ENCODE results near the gene ADSS1. TPM values are rescaled to one million over a fixed set of nuclear protein-coding genes. Genes with fewer than 3 reads are reported as not detected.

The ADSS1 gene
- polyA plus RNA-seq, 4 donors: 3.6 to 12.7 (median 6.3) TPM

GRCh38 chr14:104715416-104715815 lies 8.6 kb upstream of the ADSS1 start:
- no peaks in the 10 kb centered on the region for H3K4me1 ChIP-seq (ENCODE audit: control insufficient read depth in 3 of 3, insufficient read depth in 2 of 3, low read depth in 1 of 3, low read length in 2 of 3)
- no peaks in the 10 kb centered on the region for H3K27me3 ChIP-seq (ENCODE audit: control insufficient read depth in 3 of 3, insufficient read depth in 3 of 3, low read length in 3 of 3)
- H3K27ac ChIP-seq (ENCODE audit: low read depth in 1 of 3, low read length in 2 of 3): no peak overlapping the region
- DNase-seq (no peak), FAIRE-seq (no peak)
- H3K36me3 ChIP-seq (ENCODE audit: control insufficient read depth in 3 of 3, insufficient read depth in 2 of 3, low read depth in 1 of 3, low read length in 3 of 3): peaks cover 12 to 88% (median 20%) of the 10 kb centered on the region in 3 donors
- no peaks in the 10 kb centered on the region for H3K9me3 ChIP-seq (ENCODE audit: control insufficient read depth in 2 of 2, insufficient read depth in 1 of 2, low read depth in 1 of 2, low read length in 1 of 2)
- 85 to 90% (median 87%) methylated on average over 18 of the region's 18 CpGs for WGBS, 3 donors
- no peak overlapping the region for H3K4me3 ChIP-seq (ENCODE audit: low read depth in 1 of 3, low read length in 3 of 3)

GRCh38 chr14:104715871-104716270 lies 8.2 kb upstream of the ADSS1 start:
- whole genome bisulfite sequencing, 3 donors: 91 to 94% (median 92%) methylated on average over 11 to 12 of the region's 12 CpGs
- FAIRE-seq (no peak), DNase-seq (no peak)
- Histone ChIP-seq H3K27ac (ENCODE audit: low read depth in 1 of 3, low read length in 2 of 3) (no peak overlapping the region), H3K4me1 (ENCODE audit: control insufficient read depth in 3 of 3, insufficient read depth in 2 of 3, low read depth in 1 of 3, low read length in 2 of 3) (no peaks in the 10 kb centered on the region), H3K4me3 (ENCODE audit: low read depth in 1 of 3, low read length in 3 of 3) (no peak overlapping the region), H3K9me3 (ENCODE audit: control insufficient read depth in 2 of 2, insufficient read depth in 1 of 2, low read depth in 1 of 2, low read length in 1 of 2) (no peaks in the 10 kb centered on the region), H3K27me3 (ENCODE audit: control insufficient read depth in 3 of 3, insufficient read depth in 3 of 3, low read length in 3 of 3) (no peaks in the 10 kb centered on the region), H3K36me3 (ENCODE audit: control insufficient read depth in 3 of 3, insufficient read depth in 2 of 3, low read depth in 1 of 3, low read length in 3 of 3) (peaks cover 12 to 85% (median 20%) of the 10 kb centered on the region in 3 donors)

- Histone ChIP-seq H3K4me1 (ENCODE audit: control insufficient read depth in 3 of 3, insufficient read depth in 2 of 3, low read depth in 1 of 3, low read length in 2 of 3) (no peaks in the 10 kb centered on the region), H3K4me3 (ENCODE audit: low read depth in 1 of 3, low read length in 3 of 3) (no peak overlapping the region), H3K9me3 (ENCODE audit: control insufficient read depth in 2 of 2, insufficient read depth in 1 of 2, low read depth in 1 of 2, low read length in 1 of 2) (no peaks in the 10 kb centered on the region), H3K36me3 (ENCODE audit: control insufficient read depth in 3 of 3, insufficient read depth in 2 of 3, low read depth in 1 of 3, low read length in 3 of 3) (peaks cover 14 to 84% (median 14%) of the 10 kb centered on the region in 3 donors), H3K27ac (ENCODE audit: low read depth in 1 of 3, low read length in 2 of 3) (no peak overlapping the region), H3K27me3 (ENCODE audit: control insufficient read depth in 3 of 3, insufficient read depth in 3 of 3, low read length in 3 of 3) (no peaks in the 10 kb centered on the region)
- 89 to 91% (median 90%) methylated on average over 22 of the region's 22 CpGs for WGBS, 3 donors
- DNase-seq: no peak
- no peak for FAIRE-seq
Measured at GRCh38 chr14:104717137-104717536, 6.9 kb upstream of the ADSS1 start.

DNA sequence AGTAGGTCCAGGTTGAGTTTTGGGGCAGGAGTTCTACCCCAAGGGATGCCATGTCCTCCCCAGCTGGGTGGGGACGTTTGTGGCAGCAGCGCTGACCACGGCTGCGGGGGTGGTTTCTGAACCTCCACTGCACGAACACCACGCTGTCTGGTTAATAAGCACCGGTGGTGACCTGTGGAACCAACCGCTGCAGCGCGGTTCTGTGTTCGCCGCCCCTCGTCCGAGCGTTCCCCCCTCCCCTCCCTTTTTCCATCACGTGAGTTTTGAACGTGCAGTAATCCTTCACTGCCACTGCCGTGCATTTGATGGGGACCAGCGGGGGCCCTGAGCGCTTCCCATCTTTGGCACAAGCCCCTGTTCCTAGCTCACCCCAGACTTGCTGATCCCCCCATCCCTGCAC lies 6.4 kb upstream of the ADSS1 start:
- FAIRE-seq: no peak

GRCh38 chr14:104718147-104718546 lies 5.9 kb upstream of the ADSS1 start:
- WGBS, 3 donors: 84 to 91% (median 86%) methylated on average over 10 of the region's 10 CpGs
- peaks cover 13 to 83% (median 13%) of the 10 kb centered on the region in 3 donors for H3K36me3 ChIP-seq (ENCODE audit: control insufficient read depth in 3 of 3, insufficient read depth in 2 of 3, low read depth in 1 of 3, low read length in 3 of 3)

More for the DNA sequence above, 6.4 kb upstream of the ADSS1 start:
- Histone ChIP-seq H3K4me1 (ENCODE audit: control insufficient read depth in 3 of 3, insufficient read depth in 2 of 3, low read depth in 1 of 3, low read length in 2 of 3) (no peaks in the 10 kb centered on the region), H3K9me3 (ENCODE audit: control insufficient read depth in 2 of 2, insufficient read depth in 1 of 2, low read depth in 1 of 2, low read length in 1 of 2) (no peaks in the 10 kb centered on the region), H3K27ac (ENCODE audit: low read depth in 1 of 3, low read length in 2 of 3) (no peak overlapping the region), H3K36me3 (ENCODE audit: control insufficient read depth in 3 of 3, insufficient read depth in 2 of 3, low read depth in 1 of 3, low read length in 3 of 3) (peaks cover 13 to 84% (median 14%) of the 10 kb centered on the region in 3 donors), H3K27me3 (ENCODE audit: control insufficient read depth in 3 of 3, insufficient read depth in 3 of 3, low read length in 3 of 3) (no peaks in the 10 kb centered on the region), H3K4me3 (ENCODE audit: low read depth in 1 of 3, low read length in 3 of 3) (no peak overlapping the region)
- 71 to 80% (median 76%) methylated on average over 19 to 20 of the region's 20 CpGs for WGBS, 3 donors
- no peak for DNase-seq

GRCh38 chr14:104718871-104719270 lies 5.2 kb upstream of the ADSS1 start:
- H3K36me3 ChIP-seq (ENCODE audit: control insufficient read depth in 3 of 3, insufficient read depth in 2 of 3, low read depth in 1 of 3, low read length in 3 of 3): peaks cover 10 to 78% (median 13%) of the 10 kb centered on the region in 3 donors
- H3K4me3 ChIP-seq (ENCODE audit: low read depth in 1 of 3, low read length in 3 of 3): no peak overlapping the region
- FAIRE-seq: no peak
- no peaks in the 10 kb centered on the region for H3K27me3 ChIP-seq (ENCODE audit: control insufficient read depth in 3 of 3, insufficient read depth in 3 of 3, low read length in 3 of 3)
- H3K9me3 ChIP-seq (ENCODE audit: control insufficient read depth in 2 of 2, insufficient read depth in 1 of 2, low read depth in 1 of 2, low read length in 1 of 2): no peaks in the 10 kb centered on the region
- no peak overlapping the region for H3K27ac ChIP-seq (ENCODE audit: low read depth in 1 of 3, low read length in 2 of 3)
- no peaks in the 10 kb centered on the region for H3K4me1 ChIP-seq (ENCODE audit: control insufficient read depth in 3 of 3, insufficient read depth in 2 of 3, low read depth in 1 of 3, low read length in 2 of 3)
- no peak for DNase-seq
- 90 to 93% (median 91%) methylated on average over 11 of the region's 11 CpGs for WGBS, 3 donors

More at GRCh38 chr14:104718147-104718546, 5.9 kb upstream of the ADSS1 start:
- Histone ChIP-seq H3K27ac (ENCODE audit: low read depth in 1 of 3, low read length in 2 of 3) (no peak overlapping the region), H3K4me3 (ENCODE audit: low read depth in 1 of 3, low read length in 3 of 3) (no peak overlapping the region), H3K9me3 (ENCODE audit: control insufficient read depth in 2 of 2, insufficient read depth in 1 of 2, low read depth in 1 of 2, low read length in 1 of 2) (no peaks in the 10 kb centered on the region), H3K27me3 (ENCODE audit: control insufficient read depth in 3 of 3, insufficient read depth in 3 of 3, low read length in 3 of 3) (no peaks in the 10 kb centered on the region), H3K4me1 (ENCODE audit: control insufficient read depth in 3 of 3, insufficient read depth in 2 of 3, low read depth in 1 of 3, low read length in 2 of 3) (no peaks in the 10 kb centered on the region)
- FAIRE-seq (no peak), DNase-seq (no peak)

DNA sequence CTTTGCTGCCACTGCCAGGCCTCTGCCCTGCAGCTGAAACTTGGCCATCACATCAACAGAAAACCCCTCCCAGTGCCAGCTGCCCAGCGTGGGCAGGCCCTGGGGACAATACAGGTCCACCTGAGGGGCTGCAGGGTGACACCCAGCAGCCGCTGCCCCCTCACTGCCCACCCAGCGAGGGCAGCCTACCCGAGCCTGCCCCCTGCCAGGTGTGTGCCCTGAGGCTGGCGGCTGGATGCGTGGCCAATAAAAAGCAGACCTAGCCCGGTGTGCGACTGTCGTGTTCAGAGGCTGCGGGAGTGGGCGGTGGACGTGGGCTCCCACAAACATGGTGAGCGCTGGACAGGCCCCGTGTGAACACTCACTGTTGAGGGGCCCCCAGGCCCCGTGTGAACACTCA lies 4.7 kb upstream of the ADSS1 start:
- DNase-seq: no peak
- no peak for FAIRE-seq
- H3K27me3 ChIP-seq (ENCODE audit: control insufficient read depth in 3 of 3, insufficient read depth in 3 of 3, low read length in 3 of 3): no peaks in the 10 kb centered on the region
- no peak overlapping the region for H3K4me3 ChIP-seq (ENCODE audit: low read depth in 1 of 3, low read length in 3 of 3)
- H3K36me3 ChIP-seq (ENCODE audit: control insufficient read depth in 3 of 3, insufficient read depth in 2 of 3, low read depth in 1 of 3, low read length in 3 of 3): peaks cover 10 to 74% (median 12%) of the 10 kb centered on the region in 3 donors
- H3K9me3 ChIP-seq (ENCODE audit: control insufficient read depth in 2 of 2, insufficient read depth in 1 of 2, low read depth in 1 of 2, low read length in 1 of 2): no peaks in the 10 kb centered on the region
- H3K27ac ChIP-seq (ENCODE audit: low read depth in 1 of 3, low read length in 2 of 3): no peak overlapping the region
- WGBS, 3 donors: 84 to 86% (median 84%) methylated on average over 13 to 15 of the region's 15 CpGs
- no peaks in the 10 kb centered on the region for H3K4me1 ChIP-seq (ENCODE audit: control insufficient read depth in 3 of 3, insufficient read depth in 2 of 3, low read depth in 1 of 3, low read length in 2 of 3)

DNA sequence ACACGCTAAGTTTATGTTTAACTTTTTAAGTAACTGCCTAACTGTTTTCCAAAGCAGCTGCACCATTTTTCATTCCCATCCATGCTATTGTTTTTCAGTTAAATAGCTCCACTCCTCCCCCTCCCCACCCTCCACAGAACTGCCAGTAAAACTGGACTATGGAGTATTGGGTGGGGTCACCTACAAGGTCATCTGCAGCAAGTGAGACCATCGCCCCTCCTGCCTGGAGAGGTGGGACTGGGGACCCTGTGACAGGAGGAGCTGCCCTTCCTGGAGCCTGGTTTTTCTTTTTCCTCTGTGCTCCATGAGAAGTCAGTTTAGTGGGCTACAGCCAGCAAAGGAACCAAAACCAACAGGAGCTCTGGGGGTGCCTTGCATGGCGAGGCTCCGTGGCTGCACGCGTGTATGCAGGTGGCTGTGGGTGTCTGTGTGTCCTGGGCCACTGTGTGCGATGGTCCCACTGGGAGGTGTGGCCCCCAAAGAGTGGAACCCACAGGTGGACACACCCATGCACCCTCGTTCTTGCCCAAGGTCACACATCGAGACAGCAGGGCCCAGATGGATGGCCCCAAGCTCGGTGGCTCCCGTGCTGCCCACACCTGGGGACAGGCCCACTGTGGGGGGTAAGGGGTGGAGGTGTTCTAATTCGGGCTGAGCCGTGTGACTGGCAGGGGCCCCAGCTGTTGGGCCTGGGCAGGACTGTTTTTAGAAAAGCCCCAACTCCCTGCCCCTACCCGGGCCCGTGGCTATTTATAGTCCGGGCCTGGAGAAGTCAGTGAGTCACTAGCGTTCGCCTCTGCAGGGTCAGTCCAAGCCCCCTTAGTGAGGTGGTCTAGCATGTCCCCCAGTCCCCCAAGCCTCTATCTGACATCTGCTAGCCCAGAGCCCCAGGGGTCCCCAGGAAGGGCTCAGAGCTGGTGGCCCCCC lies 2.3 kb upstream of the ADSS1 start:
- 80 to 85% (median 83%) methylated on average over 16 to 18 of the region's 18 CpGs for WGBS, 3 donors
- Histone ChIP-seq H3K4me3 (ENCODE audit: low read depth in 1 of 3, low read length in 3 of 3) (no peak overlapping the region), H3K36me3 (ENCODE audit: control insufficient read depth in 3 of 3, insufficient read depth in 2 of 3, low read depth in 1 of 3, low read length in 3 of 3) (peaks cover 3 to 51% (median 4%) of the 10 kb centered on the region in 3 donors), H3K27ac (ENCODE audit: low read depth in 1 of 3, low read length in 2 of 3) (no peak overlapping the region), H3K4me1 (ENCODE audit: control insufficient read depth in 3 of 3, insufficient read depth in 2 of 3, low read depth in 1 of 3, low read length in 2 of 3) (peaks cover 0 to 13% (median 4%) of the 10 kb centered on the region in 3 donors), H3K27me3 (ENCODE audit: control insufficient read depth in 3 of 3, insufficient read depth in 3 of 3, low read length in 3 of 3) (no peaks in the 10 kb centered on the region), H3K9me3 (ENCODE audit: control insufficient read depth in 2 of 2, insufficient read depth in 1 of 2, low read depth in 1 of 2, low read length in 1 of 2) (no peaks in the 10 kb centered on the region)
- DNase-seq (no peak), FAIRE-seq (no peak)

Measured in small intestine (tissue), 7 donors.